PC-9 (cell line): ENCODE results near the gene CEL.

Experiments
- EZH2 ChIP-seq: fragments of 200-600 bp; sonication (generic); IDR thresholded peaks from 2 replicates; pipeline ENCODE4 v1.8.0; 2017; ENCODE audit warnings: antibody characterized with exemption, low read depth
- TF ChIP-seq, protein P1 (sequence below): fragments of 200-600 bp; sonication (generic); conservative IDR thresholded peaks from 2 replicates; pipeline ENCODE4 v1.6.1; 2017; ENCODE audit warnings: mixed run types, antibody characterized with exemption, mild to moderate bottlenecking, moderate library complexity

DNA sequence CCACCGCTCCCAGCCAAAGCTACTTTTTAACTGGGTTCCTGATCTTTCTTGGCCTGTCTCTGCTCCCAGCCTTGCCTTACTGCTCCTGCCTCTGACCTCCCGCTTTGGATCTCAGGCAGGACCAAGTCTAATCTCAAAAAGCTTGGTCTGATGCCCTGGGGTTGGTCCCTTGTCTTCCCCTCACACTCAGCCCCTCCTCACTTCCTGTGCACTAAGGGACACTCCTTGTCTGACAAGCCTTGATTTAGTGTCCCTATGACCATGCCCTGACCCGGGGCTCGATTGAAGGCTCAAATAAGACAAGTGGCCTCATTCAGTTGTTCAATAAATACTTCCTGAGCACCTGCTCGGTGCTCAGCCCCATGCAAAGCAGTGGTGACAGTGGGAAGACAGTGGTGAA lies 34.6 kb upstream of the CEL start:
- TF ChIP-seq, protein P1, sequence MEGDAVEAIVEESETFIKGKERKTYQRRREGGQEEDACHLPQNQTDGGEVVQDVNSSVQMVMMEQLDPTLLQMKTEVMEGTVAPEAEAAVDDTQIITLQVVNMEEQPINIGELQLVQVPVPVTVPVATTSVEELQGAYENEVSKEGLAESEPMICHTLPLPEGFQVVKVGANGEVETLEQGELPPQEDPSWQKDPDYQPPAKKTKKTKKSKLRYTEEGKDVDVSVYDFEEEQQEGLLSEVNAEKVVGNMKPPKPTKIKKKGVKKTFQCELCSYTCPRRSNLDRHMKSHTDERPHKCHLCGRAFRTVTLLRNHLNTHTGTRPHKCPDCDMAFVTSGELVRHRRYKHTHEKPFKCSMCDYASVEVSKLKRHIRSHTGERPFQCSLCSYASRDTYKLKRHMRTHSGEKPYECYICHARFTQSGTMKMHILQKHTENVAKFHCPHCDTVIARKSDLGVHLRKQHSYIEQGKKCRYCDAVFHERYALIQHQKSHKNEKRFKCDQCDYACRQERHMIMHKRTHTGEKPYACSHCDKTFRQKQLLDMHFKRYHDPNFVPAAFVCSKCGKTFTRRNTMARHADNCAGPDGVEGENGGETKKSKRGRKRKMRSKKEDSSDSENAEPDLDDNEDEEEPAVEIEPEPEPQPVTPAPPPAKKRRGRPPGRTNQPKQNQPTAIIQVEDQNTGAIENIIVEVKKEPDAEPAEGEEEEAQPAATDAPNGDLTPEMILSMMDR: no peak
- TF ChIP-seq EZH2: no peak
